ENCODE data around the gene PTPRG. TPM values are rescaled to one million over a fixed set of nuclear protein-coding genes. Genes with fewer than 3 reads are reported as not detected.

PTPRG gene
- total and polyA plus RNA-seq, 2 donors (not counting 3 experiments of a cell fraction or from before 2014, with no cell fraction given), result 8.9 to 39.1 TPM

- ChIA-PET POLR2A (no interaction called here), CTCF (no interaction called here)
- no peak overlapping the region for H3K4me2 ChIP-seq (ENCODE audit: insufficient read depth, low read length)
- no peak for TF ChIP-seq MAX (IDR thresholded peaks at IDR 0.05; ENCODE audit: insufficient read depth, insufficient read length)
- no peak for TF ChIP-seq POLR2AphosphoS5 (IDR thresholded peaks at IDR 0.05; ENCODE audit: insufficient read depth, low read depth, low read length)
- no peak for TF ChIP-seq FOS (IDR thresholded peaks at IDR 0.05; ENCODE audit: borderline replicate concordance, insufficient read depth, low read length)
- no peak for TF ChIP-seq POLR2A (IDR thresholded peaks at IDR 0.05; ENCODE audit: low read depth, low read length)
- TF ChIP-seq EZH2 (IDR thresholded peaks at IDR 0.05; ENCODE audit: borderline replicate concordance, low read depth, low read length, severe bottlenecking), result no peak
- no peak for TF ChIP-seq CTCF (IDR thresholded peaks at IDR 0.05; ENCODE audit: extremely low read depth in 1 of 2, insufficient read depth in 1 of 2, low read depth in 1 of 2, low read length in 2 of 2)
- no peak for TF ChIP-seq GATA2 (IDR thresholded peaks at IDR 0.05; ENCODE audit: insufficient read depth, insufficient read length, low read depth, low read length)
- TF ChIP-seq JUN (IDR thresholded peaks at IDR 0.05; ENCODE audit: borderline replicate concordance, insufficient read depth, insufficient read length, low read depth), result no peak
- no peak for TF ChIP-seq MYC (IDR thresholded peaks at IDR 0.05; ENCODE audit: low read depth, low read length)
- no peak for FAIRE-seq
- intact Hi-C loops (cut with micrococcal nuclease), result no loop called here
- H4K20me1 ChIP-seq (replicated peaks; ENCODE audit: control insufficient read depth, extremely low read depth, insufficient read depth, low read length), result no peaks in the 10 kb centered on the region
- H3K9me1 ChIP-seq (replicated peaks; ENCODE audit: control insufficient read depth, extremely low read depth, insufficient read depth, low read length), result no peaks in the 10 kb centered on the region
- H3K27ac ChIP-seq (ENCODE audit: insufficient read depth, low read depth, low read length), result no peak overlapping the region
- H3K4me3 ChIP-seq (replicated peaks in 1 of 3; ENCODE audit: insufficient read depth in 1 of 3, low read depth in 1 of 3, low read length in 3 of 3), result no peak overlapping the region
- no peaks in the 10 kb centered on the region for H3K27me3 ChIP-seq (ENCODE audit: control insufficient read depth in 2 of 2, insufficient read depth in 2 of 2, low read length in 2 of 2)
- no TSS peak for BruUV-seq (replicated peaks)
- H3K36me3 ChIP-seq (ENCODE audit: control insufficient read depth in 2 of 2, extremely low read depth in 1 of 2, insufficient read depth in 2 of 2, low read length in 2 of 2), result no peaks in the 10 kb centered on the region
- H3K4me1 ChIP-seq (ENCODE audit: control insufficient read depth, extremely low read depth, insufficient read depth, low read length), result no peaks in the 10 kb centered on the region
- dilution Hi-C loops (cut with MboI; ENCODE audit: extremely low pct_ligation_motif_present, low sequenced_read_pairs), result no loop called here
- no peaks in the 10 kb centered on the region for H3K79me2 ChIP-seq (ENCODE audit: control insufficient read depth, insufficient read depth, low read length)
- DNase-seq (ENCODE audit: low read depth, low spot score), result no peak
- no peak overlapping the region for H3K9ac ChIP-seq (replicated peaks; ENCODE audit: extremely low read depth, insufficient read depth, low read length)
- no peaks in the 10 kb centered on the region for H3K9me3 ChIP-seq (replicated peaks; ENCODE audit: control insufficient read depth, insufficient read depth, low read length)
- H2AFZ ChIP-seq (ENCODE audit: low read depth, low read length), result no peak overlapping the region
Measured at GRCh38 chr3:61714225-61714624, 152.9 kb downstream of the PTPRG start.
